Breast epithelium (tissue), 4 donors: Measurements from ENCODE around the gene SPAG6. TPM values are rescaled to one million over a fixed set of nuclear protein-coding genes. Genes with fewer than 3 reads are reported as not detected.

Experiments
- DNase-seq, 2 donors: peaks; one replicate each; pipeline ENCODE4 v3.0.0-alpha.2; 2019; ENCODE audit warnings: low spot score in 2 of 2
- H3K27ac ChIP-seq, 2 donors: fragments of 200-600 bp; sonication (generic) in 1 of 2; one replicate each; pipeline ENCODE4 v1.5.1; 2016 to 2019; ENCODE audit warnings: mild to moderate bottlenecking in 1 of 2
- H3K27me3 ChIP-seq, 2 donors: fragments of 200-600 bp; sonication (generic) in 1 of 2; one replicate each; pipeline versions ENCODE4 v1.5.1 to v1.6.0; 2017 to 2019; ENCODE audit warnings: control low read depth in 1 of 2, mild to moderate bottlenecking in 1 of 2
- H3K36me3 ChIP-seq: fragments of 200-600 bp; one replicate; pipeline ENCODE4 v1.5.1; 2019
- H3K4me1 ChIP-seq, 2 donors: fragments of 200-600 bp; sonication (generic); one replicate each; pipeline ENCODE4 v1.5.1; 2016 to 2019; ENCODE audit warnings: control low read depth in 1 of 2
- H3K4me3 ChIP-seq, 3 donors: fragments of 200-600 bp; sonication (generic); 1 replicate in 2 of 3; 2 replicates in 1 of 3; pipeline ENCODE4 v1.5.1; 2016 to 2019; ENCODE audit warnings: mild to moderate bottlenecking in 3 of 3, moderate library complexity in 2 of 3
- H3K9me3 ChIP-seq, 2 donors: fragments of 200-600 bp; sonication (generic) in 1 of 2; one replicate each; pipeline ENCODE4 v1.5.1; 2016 to 2019; ENCODE audit warnings: control low read depth in 1 of 2
- POLR2A ChIP-seq: fragments of 450-650 bp; IDR thresholded peaks from one replicate; pipeline ENCODE4 v1.6.1; 2016; ENCODE audit warnings: antibody characterized with exemption, mild to moderate bottlenecking, moderate library complexity
- POLR2AphosphoS5 ChIP-seq, 3 donors: sonication (generic); formaldehyde crosslinking; IDR thresholded peaks; one replicate each; pipeline ENCODE4 v1.6.1; 2017; ENCODE audit warnings: antibody characterized with exemption in 3 of 3
- intact Hi-C: fragments of 100-400 bp; cut with DNase I; formaldehyde crosslinking; loops from one replicate; pipeline ENCODE4 v1.15.1; 2023; ENCODE audit warnings: low total_unique reads
- total RNA-seq, 3 donors: library from RNA; depleted of rRNA; stranded (reverse); fragments of >200 nt; gene quantifications; one replicate each; pipeline ENCODE4 v1.1.0, GENCODE V29; 2016
- TF ChIP-seq, protein P1 (sequence below), 3 donors: fragments of 450-650 bp; IDR thresholded peaks; one replicate each; pipeline ENCODE4 v1.5.1; 2016 to 2017; ENCODE audit warnings: antibody characterized with exemption in 3 of 3, mild to moderate bottlenecking in 3 of 3, moderate library complexity in 3 of 3

Gene SPAG6
- total RNA-seq, 3 donors from 2014 or later: 0.59 to 4.9 TPM; not detected in 1

DNA sequence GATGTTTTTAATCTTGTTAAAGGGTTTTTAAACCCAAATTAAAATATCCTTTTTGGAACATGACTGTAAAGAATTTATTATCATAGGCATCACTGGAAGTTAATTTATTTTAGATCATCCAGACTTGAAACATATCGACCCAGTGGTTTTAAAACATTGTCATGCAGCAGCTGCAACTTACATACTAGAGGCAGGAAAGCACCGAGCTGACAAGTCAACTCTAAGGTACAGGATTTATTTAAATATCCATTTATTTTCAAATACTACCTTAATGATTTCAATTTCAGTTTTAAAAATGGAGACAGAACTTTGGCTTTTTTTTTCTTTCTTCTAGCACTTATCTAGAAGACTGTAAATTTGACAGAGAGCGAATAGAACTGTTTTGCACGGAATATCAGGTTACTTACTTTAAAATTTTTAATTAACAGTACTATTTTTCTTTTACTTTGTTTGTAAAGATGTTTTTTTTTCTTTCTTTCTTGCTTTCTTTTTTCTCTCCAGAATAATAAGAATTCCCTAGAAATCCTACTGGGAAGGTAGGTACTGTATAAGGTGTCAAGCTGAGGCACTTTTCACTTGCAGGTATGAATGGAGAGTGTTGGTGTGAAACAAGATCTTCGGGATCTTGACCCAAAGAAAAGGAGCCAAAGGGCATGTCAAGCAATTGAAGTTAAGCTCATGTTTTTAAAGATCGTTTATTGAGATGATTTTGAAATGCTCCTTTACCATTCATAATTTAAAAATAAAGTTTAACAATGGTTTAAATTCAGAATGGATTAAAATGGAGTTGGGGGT lies 27.3 kb upstream of the SPAG6 start:
- no peak overlapping the region for H3K4me3 ChIP-seq
- intact Hi-C loops: no loop called here
- DNase-seq: no peak
- H3K36me3 ChIP-seq: no peaks in the 10 kb centered on the region
- no peaks in the 10 kb centered on the region for H3K9me3 ChIP-seq
- H3K4me1 ChIP-seq: peaks cover 0 to 8% of the 10 kb centered on the region in 2 donors
- TF ChIP-seq, protein P1, sequence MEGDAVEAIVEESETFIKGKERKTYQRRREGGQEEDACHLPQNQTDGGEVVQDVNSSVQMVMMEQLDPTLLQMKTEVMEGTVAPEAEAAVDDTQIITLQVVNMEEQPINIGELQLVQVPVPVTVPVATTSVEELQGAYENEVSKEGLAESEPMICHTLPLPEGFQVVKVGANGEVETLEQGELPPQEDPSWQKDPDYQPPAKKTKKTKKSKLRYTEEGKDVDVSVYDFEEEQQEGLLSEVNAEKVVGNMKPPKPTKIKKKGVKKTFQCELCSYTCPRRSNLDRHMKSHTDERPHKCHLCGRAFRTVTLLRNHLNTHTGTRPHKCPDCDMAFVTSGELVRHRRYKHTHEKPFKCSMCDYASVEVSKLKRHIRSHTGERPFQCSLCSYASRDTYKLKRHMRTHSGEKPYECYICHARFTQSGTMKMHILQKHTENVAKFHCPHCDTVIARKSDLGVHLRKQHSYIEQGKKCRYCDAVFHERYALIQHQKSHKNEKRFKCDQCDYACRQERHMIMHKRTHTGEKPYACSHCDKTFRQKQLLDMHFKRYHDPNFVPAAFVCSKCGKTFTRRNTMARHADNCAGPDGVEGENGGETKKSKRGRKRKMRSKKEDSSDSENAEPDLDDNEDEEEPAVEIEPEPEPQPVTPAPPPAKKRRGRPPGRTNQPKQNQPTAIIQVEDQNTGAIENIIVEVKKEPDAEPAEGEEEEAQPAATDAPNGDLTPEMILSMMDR (IDR thresholded peaks at IDR 0.05): no peak
- TF ChIP-seq POLR2A (no peak), POLR2AphosphoS5 (IDR thresholded peaks at IDR 0.05) (no peak)
- no peaks in the 10 kb centered on the region for H3K27me3 ChIP-seq
- H3K27ac ChIP-seq: no peak overlapping the region

DNA sequence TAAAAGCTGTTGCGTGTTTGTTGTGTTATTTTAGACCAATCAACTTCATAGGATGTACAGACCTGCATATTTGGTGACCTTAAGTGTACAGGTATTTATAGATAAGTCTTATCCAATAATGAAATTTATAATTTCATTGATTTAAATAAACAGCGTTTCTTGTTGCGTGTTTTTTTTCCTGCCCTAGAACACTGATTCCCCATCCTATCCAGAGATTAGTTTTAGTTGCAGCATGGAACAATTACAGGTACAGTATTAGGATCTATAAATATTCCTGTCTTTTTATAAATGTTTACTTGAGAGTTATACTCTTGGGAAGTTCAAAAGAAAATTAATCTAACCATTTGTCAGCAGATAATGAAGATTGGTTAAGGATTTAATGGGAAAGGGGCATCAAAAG lies 26.5 kb upstream of the SPAG6 start:
- Histone ChIP-seq H3K9me3 (no peaks in the 10 kb centered on the region), H3K4me1 (peaks cover 0 to 14% of the 10 kb centered on the region in 2 donors), H3K36me3 (no peaks in the 10 kb centered on the region), H3K4me3 (no peak overlapping the region), H3K27me3 (no peaks in the 10 kb centered on the region), H3K27ac (no peak overlapping the region)
- intact Hi-C loops: no loop called here
- TF ChIP-seq POLR2AphosphoS5 (IDR thresholded peaks at IDR 0.05) (no peak), POLR2A (no peak)
- TF ChIP-seq, protein P1 (IDR thresholded peaks at IDR 0.05): no peak
- no peak for DNase-seq

DNA sequence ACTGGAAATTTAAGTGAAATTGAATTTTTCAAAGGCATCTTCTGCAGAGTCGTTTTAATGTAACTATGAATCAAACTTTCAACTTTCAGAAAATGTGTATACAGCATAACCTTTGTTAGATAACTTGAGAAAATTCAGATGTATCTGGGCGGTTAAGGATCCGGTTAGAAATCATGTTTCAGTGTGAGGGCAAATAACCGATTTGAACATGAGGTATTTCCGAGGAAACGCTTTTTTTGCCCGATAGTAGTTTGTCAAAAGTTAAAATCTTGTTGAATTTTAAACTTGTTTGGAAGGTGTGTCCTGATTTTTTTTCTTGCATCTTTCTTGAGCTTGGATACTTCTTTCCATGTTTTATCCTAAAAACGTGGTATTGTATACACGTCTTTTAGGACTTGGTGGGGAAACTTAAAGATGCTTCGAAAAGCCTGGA lies 25.7 kb upstream of the SPAG6 start:
- TF ChIP-seq, protein P1 (IDR thresholded peaks at IDR 0.05): no peak
- no peak for TF ChIP-seq POLR2A
- no peak for TF ChIP-seq POLR2AphosphoS5 (IDR thresholded peaks at IDR 0.05)
- H3K27ac ChIP-seq: peak overlapping the region in 1 of 2 donors; percentile 93
- intact Hi-C loops: no loop called here
- no peaks in the 10 kb centered on the region for H3K9me3 ChIP-seq
- peaks cover 0 to 22% of the 10 kb centered on the region in 2 donors for H3K4me1 ChIP-seq
- peaks cover 0 to 3% of the 10 kb centered on the region in 2 donors for H3K27me3 ChIP-seq
- DNase-seq: no peak
- peak overlapping the region in 2 of 3 donors; percentile 88 to 97 for H3K4me3 ChIP-seq
- H3K36me3 ChIP-seq: no peaks in the 10 kb centered on the region

DNA sequence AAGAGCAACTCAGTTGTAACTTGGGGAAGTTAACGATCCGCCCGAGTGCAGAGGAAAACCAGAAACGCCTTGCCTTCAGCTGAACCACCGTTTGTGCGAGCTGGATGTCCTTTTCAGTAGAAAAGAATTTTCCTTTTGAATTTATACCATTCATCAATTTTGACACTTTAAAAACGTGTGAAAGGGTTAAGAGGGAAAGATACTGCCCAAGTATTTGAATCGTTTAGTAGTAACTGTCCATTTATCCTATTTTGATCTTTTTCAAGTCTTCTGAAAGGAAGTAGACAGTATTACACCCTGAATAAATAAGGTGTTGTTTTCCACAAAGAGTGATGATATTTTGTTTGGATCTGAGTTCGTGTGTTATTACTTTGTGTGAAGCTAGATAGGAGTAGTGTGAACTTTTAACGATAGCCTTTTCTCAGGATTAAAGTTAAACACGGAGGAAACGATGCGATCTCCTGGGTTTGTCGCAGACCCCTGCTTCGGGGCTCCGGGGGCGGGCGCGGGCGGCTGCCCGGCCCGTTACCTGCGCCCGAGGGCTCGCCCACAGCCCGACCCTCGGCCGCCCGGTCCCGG lies 25.2 kb upstream of the SPAG6 start:
- TF ChIP-seq, protein P1 (IDR thresholded peaks at IDR 0.05): peak in 1 of 3 donors; percentile 14
- TF ChIP-seq POLR2AphosphoS5 (IDR thresholded peaks at IDR 0.05) (no peak), POLR2A (no peak)
- Histone ChIP-seq H3K4me1 (peaks cover 0 to 25% of the 10 kb centered on the region in 2 donors), H3K4me3 (peak overlapping the region; percentile 88 to 97 (median 90)), H3K9me3 (no peaks in the 10 kb centered on the region), H3K36me3 (no peaks in the 10 kb centered on the region), H3K27ac (peak overlapping the region; percentile 93 to 96), H3K27me3 (peaks cover 0 to 3% of the 10 kb centered on the region in 2 donors)
- no peak for DNase-seq
- intact Hi-C loops: no loop called here

DNA sequence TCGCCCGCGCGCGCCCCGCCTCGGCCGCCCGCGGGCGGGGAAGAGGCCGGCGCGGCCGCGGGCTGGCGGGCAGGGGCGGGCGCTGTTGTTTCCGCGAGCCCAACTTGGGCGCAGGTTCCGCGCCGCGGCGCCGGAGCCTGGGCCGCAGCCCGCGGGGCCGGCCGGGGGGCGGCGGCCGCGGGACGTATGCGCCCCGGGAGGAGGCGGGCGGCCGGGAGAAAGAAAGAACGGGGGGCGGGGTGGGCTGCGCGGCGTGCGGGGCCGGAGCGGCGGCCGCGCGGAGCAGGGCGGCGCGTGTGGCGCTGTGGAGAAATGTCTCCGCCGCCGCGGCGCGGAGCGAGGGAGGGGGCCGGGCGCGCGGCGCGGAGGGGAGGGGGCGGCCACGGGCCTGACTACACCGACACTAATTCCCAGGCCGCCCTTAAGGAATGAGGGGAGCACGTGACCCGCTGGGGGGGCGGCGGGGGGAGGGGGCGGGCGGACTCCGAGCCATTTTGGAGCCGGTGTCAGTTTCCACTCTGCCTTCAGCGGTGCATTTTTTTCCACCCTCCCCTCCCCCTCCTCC lies 24.6 kb upstream of the SPAG6 start, which contains the start of gene BMI1:
Gene BMI1 (plus strand): TSS at position 509 of the 565 bp plus-strand sequence. CDS start 5,351 bp downstream, outside the sequence.
- H3K27me3 ChIP-seq: peaks cover 0 to 3% of the 10 kb centered on the region in 2 donors
- H3K4me3 ChIP-seq: peak within 1 kb of the TSS; percentile 88 to 97 (median 90)
- peaks cover 0 to 25% of the 10 kb centered on the region in 2 donors for H3K4me1 ChIP-seq
- no peaks in the 10 kb centered on the region for H3K36me3 ChIP-seq
- intact Hi-C loops: no loop called here
- TF ChIP-seq POLR2A (no peak), POLR2AphosphoS5 (IDR thresholded peaks at IDR 0.05) (no peak)
- TF ChIP-seq, protein P1 (IDR thresholded peaks at IDR 0.05): no peak
- peak; percentile 77 to 82 for DNase-seq
- peak within 1 kb of the TSS; percentile 93 to 96 for H3K27ac ChIP-seq
- no peaks in the 10 kb centered on the region for H3K9me3 ChIP-seq
